Prostate gland (tissue), 2 donors: Measurements from ENCODE around the gene PEX19. TPM values are rescaled to one million over a fixed set of nuclear protein-coding genes. Genes with fewer than 3 reads are reported as not detected.

Experiments used
- DNase-seq: peaks from one replicate; pipeline ENCODE4 v3.0.0-alpha.2; 2019; ENCODE audit warnings: low spot score
- H3K27ac ChIP-seq, 2 donors: fragments of 200-600 bp; sonication (generic); 2 replicates each; pipeline ENCODE4 v1.5.1; 2017 to 2019
- H3K27me3 ChIP-seq: fragments of 200-600 bp; sonication (generic); replicated peaks from 2 replicates; pipeline ENCODE4 v1.5.1; 2019; ENCODE audit not compliant: insufficient read depth
- H3K36me3 ChIP-seq, 2 donors: fragments of 200-600 bp; sonication (generic); 1 replicate in 1 of 2; 2 replicates in 1 of 2; pipeline versions ENCODE4 v1.5.1 to v1.8.1; 2017 to 2019
- H3K4me1 ChIP-seq: fragments of 200-600 bp; sonication (generic); replicated peaks from 2 replicates; pipeline ENCODE4 v1.5.1; 2019
- H3K4me3 ChIP-seq, 2 donors: fragments of 200-600 bp; sonication (generic); 2 replicates each; pipeline ENCODE4 v1.5.1; 2017 to 2019
- H3K9me3 ChIP-seq: fragments of 200-600 bp; sonication (generic); 2 replicates; pipeline ENCODE4 v1.5.1; 2017
- POLR2A ChIP-seq: fragments of 450-650 bp; IDR thresholded peaks from one replicate; pipeline ENCODE4 v1.6.1; 2016; ENCODE audit warnings: antibody characterized with exemption, mild to moderate bottlenecking
- POLR2AphosphoS5 ChIP-seq: sonication (generic); formaldehyde crosslinking; IDR thresholded peaks from one replicate; pipeline ENCODE4 v1.6.1; 2017; ENCODE audit warnings: antibody characterized with exemption
- WGBS: methylation state at CpG from one replicate; pipeline ENCODE4 v1.1.5; 2018; 5-methylcytosine and 5-hydroxymethylcytosine counted together
- intact Hi-C: fragments of 100-400 bp; cut with DNase I; formaldehyde crosslinking; loops from one replicate; pipeline ENCODE4 v1.14.2; 2022
- small RNA-seq, 2 donors: library from RNA; depleted of rRNA; stranded (forward); fragments of <200 nt; gene quantifications; one replicate each; pipeline ENCODE3, GENCODE V24; 2016
- total RNA-seq, 2 donors: library from RNA; depleted of rRNA; stranded (reverse); fragments of >200 nt; gene quantifications; one replicate each; pipeline ENCODE4 v1.1.0, GENCODE V29; 2016
- TF ChIP-seq, protein P1 (sequence below), 4 experiments: fragments of 200-600 bp in 2 of 4; fragments of 450-650 bp in 2 of 4; sonication (generic) in 2 of 4; IDR thresholded peaks; 1 replicate in 3 of 4; 2 replicates in 1 of 4; pipeline ENCODE4 v1.5.1; 2016 to 2019; ENCODE audit warnings: antibody characterized with exemption in 4 of 4, mild to moderate bottlenecking in 2 of 4, moderate library complexity in 2 of 4

The PEX19 gene
- total RNA-seq, 2 donors from 2014 or later = 49.6 to 61.0 TPM

DNA sequence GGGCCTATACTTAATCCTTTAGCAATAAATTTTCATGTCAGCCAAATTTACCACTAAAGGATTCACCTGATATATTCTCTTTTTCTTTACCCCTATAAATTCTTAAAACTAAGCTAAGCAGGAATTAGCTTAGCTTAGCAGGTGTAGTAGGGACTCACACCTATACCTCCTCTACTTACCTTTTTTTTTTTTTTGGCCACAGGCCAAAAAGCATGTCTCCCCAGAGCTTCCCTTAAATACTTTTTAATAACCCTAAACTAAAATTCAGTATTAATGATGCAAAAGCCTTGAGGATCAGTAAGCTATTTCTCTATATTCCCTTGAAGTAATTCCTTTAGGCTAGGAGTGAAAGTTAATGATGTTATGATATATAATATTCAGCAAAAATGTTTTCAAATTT lies 56.5 kb downstream of the PEX19 start:
- no peak for DNase-seq
- peaks cover 17 to 18% of the 10 kb centered on the region in 2 donors for H3K36me3 ChIP-seq
- no peak for TF ChIP-seq POLR2AphosphoS5
- TF ChIP-seq, protein P1, sequence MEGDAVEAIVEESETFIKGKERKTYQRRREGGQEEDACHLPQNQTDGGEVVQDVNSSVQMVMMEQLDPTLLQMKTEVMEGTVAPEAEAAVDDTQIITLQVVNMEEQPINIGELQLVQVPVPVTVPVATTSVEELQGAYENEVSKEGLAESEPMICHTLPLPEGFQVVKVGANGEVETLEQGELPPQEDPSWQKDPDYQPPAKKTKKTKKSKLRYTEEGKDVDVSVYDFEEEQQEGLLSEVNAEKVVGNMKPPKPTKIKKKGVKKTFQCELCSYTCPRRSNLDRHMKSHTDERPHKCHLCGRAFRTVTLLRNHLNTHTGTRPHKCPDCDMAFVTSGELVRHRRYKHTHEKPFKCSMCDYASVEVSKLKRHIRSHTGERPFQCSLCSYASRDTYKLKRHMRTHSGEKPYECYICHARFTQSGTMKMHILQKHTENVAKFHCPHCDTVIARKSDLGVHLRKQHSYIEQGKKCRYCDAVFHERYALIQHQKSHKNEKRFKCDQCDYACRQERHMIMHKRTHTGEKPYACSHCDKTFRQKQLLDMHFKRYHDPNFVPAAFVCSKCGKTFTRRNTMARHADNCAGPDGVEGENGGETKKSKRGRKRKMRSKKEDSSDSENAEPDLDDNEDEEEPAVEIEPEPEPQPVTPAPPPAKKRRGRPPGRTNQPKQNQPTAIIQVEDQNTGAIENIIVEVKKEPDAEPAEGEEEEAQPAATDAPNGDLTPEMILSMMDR (IDR thresholded peaks at IDR 0.05) = no peak
- TF ChIP-seq POLR2A = no peak
- intact Hi-C loops = no loop called here
- no peak overlapping the region for H3K27ac ChIP-seq
- H3K9me3 ChIP-seq = no peaks in the 10 kb centered on the region
- no peaks in the 10 kb centered on the region for H3K4me1 ChIP-seq
- no peaks in the 10 kb centered on the region for H3K27me3 ChIP-seq
- no peak overlapping the region for H3K4me3 ChIP-seq

GRCh38 chr1:160227561-160227960 lies 57.4 kb downstream of the PEX19 start:
- H3K27ac ChIP-seq = no peak overlapping the region
- no peaks in the 10 kb centered on the region for H3K4me1 ChIP-seq
- peaks cover 17 to 19% of the 10 kb centered on the region in 2 donors for H3K36me3 ChIP-seq
- H3K4me3 ChIP-seq = no peak overlapping the region
- no peak for TF ChIP-seq POLR2A
- intact Hi-C loops = no loop called here
- DNase-seq = no peak
- H3K9me3 ChIP-seq = no peaks in the 10 kb centered on the region
- 94% methylated on average over 1 of the region's 1 CpG for WGBS
- no peaks in the 10 kb centered on the region for H3K27me3 ChIP-seq

DNA sequence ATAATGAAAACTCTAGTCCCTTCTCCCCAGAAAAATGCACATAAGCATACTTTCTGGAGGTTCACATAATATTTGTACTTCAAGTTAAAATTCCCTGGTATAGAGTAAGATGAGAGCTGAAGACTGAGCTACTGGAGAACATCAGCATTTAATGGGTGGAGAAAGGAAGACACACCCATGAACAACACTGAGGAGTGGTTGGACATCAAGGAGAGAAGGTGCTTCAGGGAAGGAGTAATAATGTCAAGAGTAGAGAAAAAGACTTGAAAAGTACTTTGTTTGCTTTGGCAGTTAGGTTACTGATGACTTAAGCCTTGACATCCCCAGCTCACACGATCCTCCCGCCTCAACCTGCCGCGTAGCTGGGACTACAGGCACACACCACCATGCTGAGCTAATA lies 57.9 kb downstream of the PEX19 start:
- WGBS = 70% methylated on average over 4 of the region's 4 CpGs
- intact Hi-C loops = no loop called here
- TF ChIP-seq POLR2A = no peak
- TF ChIP-seq, protein P1 (IDR thresholded peaks at IDR 0.05) = no peak
- TF ChIP-seq POLR2AphosphoS5 = no peak

More for the DNA sequence above, 57.9 kb downstream of the PEX19 start:
- no peaks in the 10 kb centered on the region for H3K4me1 ChIP-seq
- H3K4me3 ChIP-seq = no peak overlapping the region
- no peak overlapping the region for H3K27ac ChIP-seq
- H3K9me3 ChIP-seq = no peaks in the 10 kb centered on the region
- H3K36me3 ChIP-seq = peaks cover 17 to 19% of the 10 kb centered on the region in 2 donors
- no peak for DNase-seq
- no peaks in the 10 kb centered on the region for H3K27me3 ChIP-seq

Small RNA genes lying within 50 kb of the gene (small RNA-seq; reads per million reads assigned to genes)
- 0 reads per million in 2 donors for gene RF00019

Other genes with a start within 250 kb of the PEX19 start
- gene KCNJ10, start 215.0 kb downstream of the PEX19 start, total RNA-seq = not detected
- under 1 TPM in 1 of 2 donors, not detected in 1; 0.51 TPM for gene KCNJ9, start 203.6 kb downstream of the PEX19 start, total RNA-seq
- 100 to 1,000 TPM in 1 of 2 donors, 10 to 100 TPM in 1; 35.9 to 101 TPM for gene IGSF8, start 186.5 kb downstream of the PEX19 start, total RNA-seq
- 10 to 100 TPM; 14.8 to 69.0 TPM for gene ATP1A2, start 169.4 kb downstream of the PEX19 start, total RNA-seq
- 1 to 10 TPM; 2.8 to 5.2 TPM for gene ATP1A4, start 133.5 kb downstream of the PEX19 start, total RNA-seq
- gene CASQ1, start 94.6 kb downstream of the PEX19 start, total RNA-seq = 1 to 10 TPM; 1.2 to 3.0 TPM
- 100 to 1,000 TPM in 1 of 2 donors, 10 to 100 TPM in 1; 50.4 to 184 TPM for gene PEA15, start 79.7 kb downstream of the PEX19 start, total RNA-seq
- 100 to 1,000 TPM; 133 to 172 TPM for gene DCAF8, start 22.6 kb downstream of the PEX19 start, total RNA-seq
- 100 to 1,000 TPM; 123 to 129 TPM for gene COPA, start 58.1 kb upstream of the PEX19 start, total RNA-seq
- 100 to 1,000 TPM in 1 of 2 donors, 10 to 100 TPM in 1; 81.2 to 117 TPM for gene NCSTN, start 58.2 kb upstream of the PEX19 start, total RNA-seq
- not detected for gene NHLH1, start 81.9 kb upstream of the PEX19 start, total RNA-seq
- gene VANGL2, start 115.4 kb upstream of the PEX19 start, total RNA-seq = 10 to 100 TPM in 1 of 2 donors, 1 to 10 TPM in 1; 9.7 to 13.6 TPM
- gene SLAMF6, start 238.1 kb upstream of the PEX19 start, total RNA-seq = 1 to 10 TPM in 1 of 2 donors, under 1 TPM in 1; 0.64 to 1.4 TPM